Effector memory CD8-positive, alpha-beta T cell (primary cell): ENCODE measurements around the gene CENPM.

ENCODE experiments used
- ATAC-seq: fragments of 150-1000 bp; cut with Tn5 transposase; replicated peaks from 2 replicates; pipeline ENCODE4 v1.10.0; 2021; ENCODE audit warnings: mild to moderate bottlenecking, moderate library complexity
- DNase-seq, 3 experiments: peaks; one replicate each; pipeline ENCODE4 v3.0.0; 2021
- H3K27ac Mint-ChIP-seq, 2 donors: one replicate each; pipeline ENCODE4 v1.8.0; 2022; ENCODE audit warnings: mild to moderate bottlenecking in 2 of 2, mixed read lengths in 2 of 2, moderate library complexity in 2 of 2
- H3K27me3 Mint-ChIP-seq, 2 donors: one replicate each; pipeline ENCODE4 v1.8.0; 2022; ENCODE audit warnings: mixed read lengths in 2 of 2
- H3K36me3 Mint-ChIP-seq: one replicate; pipeline ENCODE4 v1.8.0; 2022; ENCODE audit warnings: mild to moderate bottlenecking, moderate library complexity, mixed read lengths; ENCODE audit not compliant: insufficient read depth
- H3K4me1 Mint-ChIP-seq, 2 donors: one replicate each; pipeline ENCODE4 v1.8.0; 2022; ENCODE audit warnings: low read depth in 2 of 2, mixed read lengths in 2 of 2
- H3K4me3 Mint-ChIP-seq, 2 donors: one replicate each; pipeline ENCODE4 v1.8.0; 2022; ENCODE audit warnings: mild to moderate bottlenecking in 2 of 2, mixed read lengths in 2 of 2, moderate library complexity in 2 of 2
- H3K9me3 Mint-ChIP-seq, 2 donors: one replicate each; pipeline ENCODE4 v1.8.0; 2022; ENCODE audit warnings: mixed read lengths in 2 of 2

CENPM gene

DNA sequence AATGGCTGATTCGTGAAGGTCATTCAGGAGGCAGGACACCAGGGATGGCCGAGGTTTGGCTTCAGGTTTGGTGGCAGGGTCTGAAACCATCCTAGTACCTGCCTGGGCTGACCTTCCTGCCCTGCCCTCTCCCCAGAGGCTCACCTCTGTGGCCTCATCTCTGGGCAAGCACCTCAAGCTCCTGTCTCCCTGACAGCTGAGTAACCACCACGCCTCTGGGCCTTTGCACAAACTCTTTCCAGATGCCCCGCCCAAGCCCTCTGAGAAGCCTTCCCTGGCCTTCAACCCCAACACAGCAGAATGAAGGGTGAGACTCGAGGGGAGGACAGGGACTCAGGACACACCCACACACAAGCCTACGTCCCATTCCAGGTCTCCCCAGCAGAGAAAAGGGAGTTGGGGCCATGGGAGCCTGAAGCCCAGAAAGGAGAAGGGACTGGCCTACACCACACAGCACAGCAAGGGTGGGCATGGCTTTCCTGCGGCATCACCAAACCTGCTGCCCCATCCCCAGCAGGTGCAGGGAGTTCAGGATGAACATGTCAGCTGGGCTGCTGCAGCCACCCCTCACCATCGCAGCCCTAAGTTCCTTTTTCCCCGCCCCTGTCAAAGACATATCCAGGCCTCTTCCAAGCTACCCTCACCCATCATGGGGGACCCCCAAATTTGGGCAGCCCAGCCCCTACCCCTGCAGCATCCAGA, 34.5 kb downstream of the CENPM start:
- Mint-ChIP-seq H3K36me3 (peaks cover 24% of the 10 kb centered on the region), H3K4me1 (peaks cover 17 to 26% of the 10 kb centered on the region in 2 donors), H3K4me3 (peak overlapping the region in 1 of 2 donors; percentile 69), H3K27ac (no peak overlapping the region), H3K27me3 (peaks cover 46 to 52% of the 10 kb centered on the region in 2 donors), H3K9me3 (no peaks in the 10 kb centered on the region)
- ATAC-seq, result no peak
- DNase-seq, result no peak

- no peak for DNase-seq
- H3K4me1 Mint-ChIP-seq, result peaks cover 17 to 29% of the 10 kb centered on the region in 2 donors
- ATAC-seq, result peak; percentile 23
- peak overlapping the region; percentile 63 to 69 for H3K4me3 Mint-ChIP-seq
- no peaks in the 10 kb centered on the region for H3K9me3 Mint-ChIP-seq
- H3K27ac Mint-ChIP-seq, result no peak overlapping the region
- H3K36me3 Mint-ChIP-seq, result peaks cover 20% of the 10 kb centered on the region
- H3K27me3 Mint-ChIP-seq, result peaks cover 34 to 39% of the 10 kb centered on the region in 2 donors
These were observed 35.8 kb downstream of the CENPM start for GRCh38 chr22:41911001-41911611.

- DNase-seq, result peak in 2 of 3 experiments; percentile 21 to 29
- H3K4me1 Mint-ChIP-seq, result peaks cover 17 to 31% of the 10 kb centered on the region in 2 donors
- H3K36me3 Mint-ChIP-seq, result peaks cover 20% of the 10 kb centered on the region
- H3K27me3 Mint-ChIP-seq, result peaks cover 27 to 31% of the 10 kb centered on the region in 2 donors
- no peaks in the 10 kb centered on the region for H3K9me3 Mint-ChIP-seq
- peak; percentile 46 for ATAC-seq
- H3K4me3 Mint-ChIP-seq, result peak overlapping the region; percentile 29 to 50
- no peak overlapping the region for H3K27ac Mint-ChIP-seq
These were observed 36.6 kb downstream of the CENPM start for GRCh38 chr22:41910050-41911000.

- Mint-ChIP-seq H3K4me3 (peak overlapping the region; percentile 50 to 76), H3K4me1 (peaks cover 17 to 31% of the 10 kb centered on the region in 2 donors), H3K27me3 (peaks cover 25 to 29% of the 10 kb centered on the region in 2 donors), H3K36me3 (peaks cover 23% of the 10 kb centered on the region), H3K27ac (peak overlapping the region; percentile 49 to 56), H3K9me3 (no peaks in the 10 kb centered on the region)
- DNase-seq, result no peak
- no peak for ATAC-seq
These were observed 37.5 kb downstream of the CENPM start for GRCh38 chr22:41909310-41910049.

GRCh38 chr22:41908411-41909309, 38.3 kb downstream of the CENPM start:
- DNase-seq, result no peak
- H3K36me3 Mint-ChIP-seq, result peaks cover 24% of the 10 kb centered on the region

DNA sequence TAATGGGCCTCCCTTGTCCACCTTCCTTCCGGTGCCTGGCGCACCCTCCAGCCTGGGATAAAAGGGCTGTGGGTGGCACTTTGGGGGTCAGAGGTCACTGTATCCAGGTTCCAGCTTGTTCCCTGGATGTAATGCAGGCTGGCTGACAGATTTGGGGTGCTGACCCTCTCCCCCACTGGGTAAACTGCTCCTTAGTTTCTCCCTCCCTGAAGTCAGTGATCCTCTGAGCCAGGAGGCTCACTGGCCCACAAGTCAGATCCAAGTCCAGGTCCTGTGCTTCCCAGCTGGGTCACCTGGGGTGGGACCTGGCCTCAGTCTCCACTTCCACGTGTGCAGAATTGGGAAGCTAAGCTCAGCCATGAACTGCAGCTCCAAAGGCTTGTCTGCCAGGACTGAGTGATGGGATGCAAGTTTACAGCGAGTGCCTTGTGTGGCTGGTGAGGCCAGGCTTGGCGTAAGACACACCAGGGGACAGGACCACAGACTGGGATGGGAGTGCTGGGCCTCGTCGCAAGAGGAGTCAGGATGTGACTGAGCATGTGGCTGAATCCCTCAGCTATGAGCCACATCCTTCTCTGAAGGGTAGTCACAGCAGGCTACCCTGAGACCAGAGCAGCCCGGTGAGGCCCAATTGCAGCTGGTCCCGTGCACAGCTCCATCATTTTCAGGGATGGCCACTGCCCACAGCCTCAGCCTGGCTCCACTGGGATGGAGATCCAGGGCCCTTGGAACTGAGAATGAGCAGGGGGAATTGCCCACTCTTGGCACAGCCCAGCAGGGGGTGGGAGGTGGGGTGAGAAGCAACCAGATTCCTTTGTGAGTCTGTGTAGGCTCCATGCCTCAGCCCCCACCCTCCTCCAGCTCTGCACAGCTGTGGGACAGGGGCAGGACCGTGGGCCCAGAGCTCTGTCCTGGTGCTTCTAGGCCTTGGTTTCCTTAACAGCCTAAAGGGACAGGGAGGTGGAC, 39.2 kb downstream of the CENPM start:
- Mint-ChIP-seq H3K27me3 (peaks cover 16 to 19% of the 10 kb centered on the region in 2 donors), H3K9me3 (no peaks in the 10 kb centered on the region), H3K4me1 (peaks cover 17 to 27% of the 10 kb centered on the region in 2 donors), H3K4me3 (peak overlapping the region; percentile 65 to 76), H3K36me3 (peaks cover 25% of the 10 kb centered on the region), H3K27ac (peak overlapping the region; percentile 13 to 49)
- DNase-seq (no peak), ATAC-seq (no peak)

More at GRCh38 chr22:41908411-41909309, 38.3 kb downstream of the CENPM start:
- Mint-ChIP-seq H3K4me1 (peaks cover 17 to 31% of the 10 kb centered on the region in 2 donors), H3K27me3 (peaks cover 25 to 28% of the 10 kb centered on the region in 2 donors), H3K27ac (peak overlapping the region; percentile 13 to 49), H3K9me3 (no peaks in the 10 kb centered on the region), H3K4me3 (peak overlapping the region; percentile 65 to 76)
- ATAC-seq, result peak; percentile 59

DNA sequence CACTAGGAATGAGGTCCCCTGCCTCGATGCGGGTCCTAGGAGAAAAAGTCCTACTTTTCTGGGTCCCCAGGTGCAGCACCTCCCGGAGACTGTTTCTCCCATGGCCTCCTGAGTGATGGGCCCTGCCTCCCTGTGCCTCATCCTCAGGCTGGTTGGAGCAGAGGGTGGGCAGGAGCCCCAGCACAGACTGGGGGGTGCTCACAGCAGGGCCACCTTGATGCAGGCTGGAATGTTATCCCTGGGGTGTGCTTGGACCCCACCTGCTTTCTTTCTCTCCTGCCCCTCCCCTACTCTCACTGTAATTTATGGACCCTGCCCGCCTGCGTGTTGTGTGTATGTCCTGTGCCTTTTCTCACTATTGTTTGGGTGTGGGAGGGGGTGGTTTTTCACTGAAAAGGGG, 40.1 kb downstream of the CENPM start:
- H3K27ac Mint-ChIP-seq, result peak overlapping the region in 1 of 2 donors; percentile 49
- no peak overlapping the region for H3K4me3 Mint-ChIP-seq
- peaks cover 30% of the 10 kb centered on the region for H3K36me3 Mint-ChIP-seq
- H3K9me3 Mint-ChIP-seq, result no peaks in the 10 kb centered on the region
- DNase-seq, result no peak
- H3K4me1 Mint-ChIP-seq, result peaks cover 17 to 27% of the 10 kb centered on the region in 2 donors
- ATAC-seq, result no peak
- peaks cover 7 to 10% of the 10 kb centered on the region in 2 donors for H3K27me3 Mint-ChIP-seq

GRCh38 chr22:41905411-41906202, 41.3 kb downstream of the CENPM start:
- Mint-ChIP-seq H3K4me3 (no peak overlapping the region), H3K36me3 (peaks cover 30% of the 10 kb centered on the region)
- ATAC-seq, result no peak

GRCh38 chr22:41904450-41905410, 42.2 kb downstream of the CENPM start:
- DNase-seq (no peak), ATAC-seq (no peak)
- H3K27me3 Mint-ChIP-seq, result no peaks in the 10 kb centered on the region
- H3K27ac Mint-ChIP-seq, result peak overlapping the region in 1 of 2 donors; percentile 67
- no peaks in the 10 kb centered on the region for H3K9me3 Mint-ChIP-seq
- H3K36me3 Mint-ChIP-seq, result peaks cover 30% of the 10 kb centered on the region
- no peak overlapping the region for H3K4me3 Mint-ChIP-seq
- H3K4me1 Mint-ChIP-seq, result peaks cover 10 to 22% of the 10 kb centered on the region in 2 donors

More at GRCh38 chr22:41905411-41906202, 41.3 kb downstream of the CENPM start:
- Mint-ChIP-seq H3K27ac (peak overlapping the region in 1 of 2 donors; percentile 87), H3K4me1 (peaks cover 10 to 22% of the 10 kb centered on the region in 2 donors), H3K9me3 (no peaks in the 10 kb centered on the region), H3K27me3 (no peaks in the 10 kb centered on the region)
- no peak for DNase-seq
